Kidney (tissue), 14 donors: Measurements from ENCODE around the gene PRR5L. TPM values are rescaled to one million over a fixed set of nuclear protein-coding genes. Genes with fewer than 3 reads are reported as not detected.

Experiments used
- DNase-seq, 5 donors: peaks; one replicate each; pipeline ENCODE4 v3.0.0-alpha.2; 2013 to 2020
- FAIRE-seq: peaks from 2 replicates; lab custom pipeline; 2012; peaks lifted over from hg19 to GRCh38; lab: Jason Lieb, UNC
- H3K27ac ChIP-seq, 2 donors: one replicate each; pipeline ENCODE4 v1.7.0; 2013; ENCODE audit warnings: low read depth in 2 of 2, low read length in 2 of 2, inconsistent platforms in 1 of 2
- H3K27me3 ChIP-seq: one replicate; pipeline ENCODE4 v1.7.1; 2013; ENCODE audit warnings: low read length, inconsistent platforms; ENCODE audit not compliant: control insufficient read depth, insufficient read depth
- H3K36me3 ChIP-seq, 3 donors: one replicate each; pipeline versions ENCODE4 v1.7.0 to v1.7.1; 2013; ENCODE audit warnings: low read length in 3 of 3, control low read depth in 1 of 3, inconsistent platforms in 1 of 3; ENCODE audit not compliant: insufficient read depth in 3 of 3, control insufficient read depth in 2 of 3
- H3K4me1 ChIP-seq, 3 donors: one replicate each; pipeline versions ENCODE4 v1.7.0 to v1.7.1; 2013; ENCODE audit warnings: low read length in 3 of 3, inconsistent platforms in 1 of 3, low read depth in 1 of 3; ENCODE audit not compliant: control insufficient read depth in 2 of 3, insufficient read depth in 2 of 3
- H3K4me3 ChIP-seq, 3 donors: one replicate each; pipeline versions ENCODE4 v1.7.0 to v1.8.1; 2013; ENCODE audit warnings: low read length in 3 of 3, control low read depth in 1 of 3, inconsistent platforms in 1 of 3
- H3K9ac ChIP-seq, 3 donors: one replicate each; pipeline versions ENCODE4 v1.7.0 to v1.7.1; 2013; ENCODE audit warnings: low read length in 3 of 3, control low read depth in 1 of 3, inconsistent platforms in 1 of 3
- H3K9me3 ChIP-seq, 3 donors: one replicate each; pipeline versions ENCODE4 v1.7.0 to v1.7.1; 2013; ENCODE audit warnings: low read length in 3 of 3, control low read depth in 1 of 3, inconsistent platforms in 1 of 3; ENCODE audit not compliant: control insufficient read depth in 2 of 3, insufficient read depth in 1 of 3
- intact Hi-C: fragments of 100-400 bp; cut with DNase I; formaldehyde crosslinking; loops from one replicate; pipeline ENCODE4 v1.11.1; 2022
- polyA plus RNA-seq: library from polyadenylated mRNA; stranded (reverse); fragments of 350-450 nt; fragmentation: Illumina TruSeq; extraction: RNeasy Lipid Tissue Mini Kit (QIAGEN cat#74804); gene quantifications from one replicate; pipeline ENCODE4 v1.2.3, GENCODE V29; 2014; ENCODE audit warnings: low read depth, low replicate concordance; ENCODE audit not compliant: insufficient read depth
- total RNA-seq: library from RNA; stranded (reverse); fragmentation: NEBNext Ultra II Directional; extraction: Animal tissue kit (Norgen Biotek cat#: 25700); gene quantifications from one replicate; pipeline ENCODE4 v1.2.1, GENCODE V29; 2021
- TF ChIP-seq, protein P1 (sequence below): IDR thresholded peaks from 3 replicates; pipeline ENCODE4 v1.5.1; 2012; ENCODE audit warnings: mild to moderate bottlenecking, moderate library complexity, borderline replicate concordance; ENCODE audit not compliant: insufficient read depth; ENCODE audit errors: extremely low read depth
- donor health status: control.
- donor health status: control.
- donor health status: control.
- donor health status: control.
- donor health status: control.
- donor health status: DM: yes; HTN: yes; CAD: no.
- donor health status: Normal renal cell carcinoma (clear cell type).

PRR5L gene
- total and polyA plus RNA-seq, 2 donors from 2014 or later = 6.3 to 17.5 TPM

DNA sequence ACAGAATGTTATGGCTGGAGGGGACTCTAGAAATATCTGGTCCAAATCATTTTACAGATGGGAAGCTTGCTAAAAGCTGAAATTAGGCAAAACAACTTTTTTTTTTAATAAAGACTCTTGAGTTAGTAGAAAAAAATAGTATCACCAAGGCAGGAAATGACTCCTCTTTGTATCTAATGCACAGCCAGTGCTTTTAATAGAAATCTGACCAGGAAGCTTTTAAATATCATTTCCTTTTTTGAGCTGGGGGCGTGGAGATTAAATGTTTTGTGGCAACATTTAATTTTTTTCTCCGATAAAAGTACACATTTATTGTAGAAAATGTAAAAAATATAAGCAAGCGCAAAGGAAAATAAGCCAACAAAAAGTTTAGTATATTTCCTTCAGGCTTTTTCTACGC lies 191.5 kb downstream of the PRR5L start:
- H3K27ac ChIP-seq = no peak overlapping the region

DNA sequence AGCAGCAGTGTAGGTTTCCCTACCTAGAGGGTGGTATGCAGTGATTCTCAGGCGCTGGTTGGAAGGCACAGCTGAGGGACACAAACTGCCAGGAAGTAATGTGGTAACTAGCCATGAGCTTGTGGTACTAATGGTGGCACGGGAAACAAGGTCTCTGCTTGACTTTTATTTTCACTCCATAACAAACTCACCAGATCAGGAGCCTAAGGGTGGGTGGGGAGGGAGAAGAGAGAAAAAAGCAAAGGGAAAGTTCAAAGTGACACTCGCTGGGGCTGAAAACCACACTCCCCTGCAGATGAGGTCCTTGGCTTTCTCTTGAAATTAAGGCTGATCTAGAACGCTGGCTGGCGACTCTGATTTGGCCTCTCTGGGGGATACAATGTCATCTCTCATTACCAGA lies 192.0 kb downstream of the PRR5L start:
- Histone ChIP-seq H3K4me1 (no peaks in the 10 kb centered on the region), H3K9ac (no peak overlapping the region)
- TF ChIP-seq, protein P1, sequence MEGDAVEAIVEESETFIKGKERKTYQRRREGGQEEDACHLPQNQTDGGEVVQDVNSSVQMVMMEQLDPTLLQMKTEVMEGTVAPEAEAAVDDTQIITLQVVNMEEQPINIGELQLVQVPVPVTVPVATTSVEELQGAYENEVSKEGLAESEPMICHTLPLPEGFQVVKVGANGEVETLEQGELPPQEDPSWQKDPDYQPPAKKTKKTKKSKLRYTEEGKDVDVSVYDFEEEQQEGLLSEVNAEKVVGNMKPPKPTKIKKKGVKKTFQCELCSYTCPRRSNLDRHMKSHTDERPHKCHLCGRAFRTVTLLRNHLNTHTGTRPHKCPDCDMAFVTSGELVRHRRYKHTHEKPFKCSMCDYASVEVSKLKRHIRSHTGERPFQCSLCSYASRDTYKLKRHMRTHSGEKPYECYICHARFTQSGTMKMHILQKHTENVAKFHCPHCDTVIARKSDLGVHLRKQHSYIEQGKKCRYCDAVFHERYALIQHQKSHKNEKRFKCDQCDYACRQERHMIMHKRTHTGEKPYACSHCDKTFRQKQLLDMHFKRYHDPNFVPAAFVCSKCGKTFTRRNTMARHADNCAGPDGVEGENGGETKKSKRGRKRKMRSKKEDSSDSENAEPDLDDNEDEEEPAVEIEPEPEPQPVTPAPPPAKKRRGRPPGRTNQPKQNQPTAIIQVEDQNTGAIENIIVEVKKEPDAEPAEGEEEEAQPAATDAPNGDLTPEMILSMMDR = no peak

More for the DNA sequence above, 191.5 kb downstream of the PRR5L start:
- intact Hi-C loops = no loop called here
- H3K4me1 ChIP-seq = no peaks in the 10 kb centered on the region
- H3K9me3 ChIP-seq = no peaks in the 10 kb centered on the region
- H3K36me3 ChIP-seq = peaks cover 11 to 46% (median 38%) of the 10 kb centered on the region in 3 donors
- no peaks in the 10 kb centered on the region for H3K27me3 ChIP-seq
- H3K4me3 ChIP-seq = no peak overlapping the region
- no peak overlapping the region for H3K9ac ChIP-seq
- TF ChIP-seq, protein P1 = no peak
- FAIRE-seq (no peak), DNase-seq (no peak)

DNA sequence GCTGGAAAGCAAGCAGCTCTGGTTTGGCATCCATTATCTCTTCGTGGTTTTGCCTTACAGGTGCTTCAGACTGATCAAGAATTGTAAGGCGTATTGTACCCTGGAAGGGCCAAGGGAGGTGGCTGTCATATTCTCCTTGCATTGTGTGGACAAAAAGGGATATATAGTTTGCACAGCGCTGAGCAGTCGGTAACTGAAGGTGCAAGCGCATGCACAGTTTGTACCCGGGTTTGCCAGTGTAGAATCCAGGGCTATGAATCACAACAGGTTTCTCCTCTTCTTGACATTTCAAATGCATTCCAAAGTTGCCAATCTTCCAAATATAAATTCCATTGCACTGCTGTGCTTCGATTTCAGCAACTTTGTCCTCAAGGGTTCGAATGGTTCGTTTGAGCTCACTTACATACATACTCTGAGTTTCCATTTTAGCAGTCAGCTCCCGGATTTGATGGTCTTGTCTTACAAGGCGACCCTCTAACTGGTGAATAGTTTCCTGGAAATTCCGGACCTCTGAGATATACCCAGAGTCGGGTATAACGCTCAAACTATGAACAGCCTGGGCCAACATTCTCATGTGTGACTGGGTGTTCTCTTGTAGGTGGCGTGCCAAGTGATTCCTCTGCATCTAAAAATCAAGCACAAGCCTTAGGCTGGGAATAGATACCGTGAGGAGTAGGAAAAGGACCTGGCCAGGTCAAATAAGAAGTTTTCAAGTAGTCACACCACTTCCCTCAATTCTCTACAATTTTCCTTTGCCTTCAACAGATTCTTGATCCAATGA lies 194.1 kb downstream of the PRR5L start:
- intact Hi-C loops = no loop called here
- no peak for FAIRE-seq

More for the DNA sequence above, 192.0 kb downstream of the PRR5L start:
- Histone ChIP-seq H3K9me3 (no peaks in the 10 kb centered on the region), H3K27me3 (no peaks in the 10 kb centered on the region), H3K27ac (no peak overlapping the region), H3K4me3 (no peak overlapping the region), H3K36me3 (peaks cover 11 to 46% (median 38%) of the 10 kb centered on the region in 3 donors)
- DNase-seq (no peak), FAIRE-seq (no peak)
- intact Hi-C loops = no loop called here

More for the DNA sequence above, 194.1 kb downstream of the PRR5L start:
- H3K36me3 ChIP-seq = peaks cover 11 to 46% (median 37%) of the 10 kb centered on the region in 3 donors
- H3K9ac ChIP-seq = no peak overlapping the region
- no peak for DNase-seq
- no peaks in the 10 kb centered on the region for H3K27me3 ChIP-seq
- H3K4me3 ChIP-seq = no peak overlapping the region
- H3K4me1 ChIP-seq = no peaks in the 10 kb centered on the region
- no peaks in the 10 kb centered on the region for H3K9me3 ChIP-seq
- TF ChIP-seq, protein P1 = no peak
- no peak overlapping the region for H3K27ac ChIP-seq
